Measurements from ENCODE around the gene RUNX1. TPM values are rescaled to one million over a fixed set of nuclear protein-coding genes. Genes with fewer than 3 reads are reported as not detected.

Gene RUNX1
- total and polyA plus RNA-seq, 10 of the 15 experiments (the other 5 are each of a cell fraction or from before 2014, with no cell fraction given) = 0.90 to 15.2 (median 4.1) TPM

GRCh38 chr21:34843562-34843961 lies 205.5 kb downstream of the RUNX1 start:
- no peak for FAIRE-seq
- peaks cover 32% of the 10 kb centered on the region for H3K4me1 ChIP-seq (ENCODE audit: control insufficient read depth, insufficient read depth, low read length)
- SMC1A ChIA-PET (ENCODE audit: uncharacterized antibody, unreplicated experiment) = interaction anchor here (1.4 kb wide), 1 partner anchor 36 kb away, joined by 3 read pairs; no protein-coding TSS in a partner anchor
- 85% methylated on average over 9 of the region's 9 CpGs for WGBS (ENCODE audit: insufficient coverage, insufficient replicate concordance, low lambda C conversion rate, missing lambda C conversion rate)
- H3K36me3 ChIP-seq (ENCODE audit: control insufficient read depth in 2 of 2, insufficient read depth in 2 of 2, low read length in 1 of 2) = no peaks in the 10 kb centered on the region
- TF ChIP-seq REST (IDR thresholded peaks at IDR 0.05; ENCODE audit: low read depth, low read length) (no peak), EP300 (IDR thresholded peaks at IDR 0.05; ENCODE audit: borderline replicate concordance in 1 of 2, control insufficient read depth in 1 of 2, low read depth in 2 of 2, low read length in 2 of 2) (no peak)
- TF ChIP-seq, protein P1, sequence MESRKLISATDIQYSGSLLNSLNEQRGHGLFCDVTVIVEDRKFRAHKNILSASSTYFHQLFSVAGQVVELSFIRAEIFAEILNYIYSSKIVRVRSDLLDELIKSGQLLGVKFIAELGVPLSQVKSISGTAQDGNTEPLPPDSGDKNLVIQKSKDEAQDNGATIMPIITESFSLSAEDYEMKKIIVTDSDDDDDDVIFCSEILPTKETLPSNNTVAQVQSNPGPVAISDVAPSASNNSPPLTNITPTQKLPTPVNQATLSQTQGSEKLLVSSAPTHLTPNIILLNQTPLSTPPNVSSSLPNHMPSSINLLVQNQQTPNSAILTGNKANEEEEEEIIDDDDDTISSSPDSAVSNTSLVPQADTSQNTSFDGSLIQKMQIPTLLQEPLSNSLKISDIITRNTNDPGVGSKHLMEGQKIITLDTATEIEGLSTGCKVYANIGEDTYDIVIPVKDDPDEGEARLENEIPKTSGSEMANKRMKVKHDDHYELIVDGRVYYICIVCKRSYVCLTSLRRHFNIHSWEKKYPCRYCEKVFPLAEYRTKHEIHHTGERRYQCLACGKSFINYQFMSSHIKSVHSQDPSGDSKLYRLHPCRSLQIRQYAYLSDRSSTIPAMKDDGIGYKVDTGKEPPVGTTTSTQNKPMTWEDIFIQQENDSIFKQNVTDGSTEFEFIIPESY (IDR thresholded peaks at IDR 0.05) = no peak
- TF ChIP-seq, protein P2, sequence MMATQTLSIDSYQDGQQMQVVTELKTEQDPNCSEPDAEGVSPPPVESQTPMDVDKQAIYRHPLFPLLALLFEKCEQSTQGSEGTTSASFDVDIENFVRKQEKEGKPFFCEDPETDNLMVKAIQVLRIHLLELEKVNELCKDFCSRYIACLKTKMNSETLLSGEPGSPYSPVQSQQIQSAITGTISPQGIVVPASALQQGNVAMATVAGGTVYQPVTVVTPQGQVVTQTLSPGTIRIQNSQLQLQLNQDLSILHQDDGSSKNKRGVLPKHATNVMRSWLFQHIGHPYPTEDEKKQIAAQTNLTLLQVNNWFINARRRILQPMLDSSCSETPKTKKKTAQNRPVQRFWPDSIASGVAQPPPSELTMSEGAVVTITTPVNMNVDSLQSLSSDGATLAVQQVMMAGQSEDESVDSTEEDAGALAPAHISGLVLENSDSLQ (IDR thresholded peaks at IDR 0.05) = no peak
- in situ Hi-C loops (cut with MboI) = no loop called here
- no TSS peak for BruUV-seq (replicated peaks)
- intact Hi-C loops (cut with micrococcal nuclease; ENCODE audit: unreplicated experiment) = no loop called here
- ATAC-seq = no peak
- H3K9me3 ChIP-seq (replicated peaks; ENCODE audit: control insufficient read depth, insufficient read depth, low read length) = no peaks in the 10 kb centered on the region
- no peaks in the 10 kb centered on the region for H3K27me3 ChIP-seq (replicated peaks in 1 of 2; ENCODE audit: control insufficient read depth in 2 of 2, insufficient read depth in 2 of 2, low read length in 1 of 2)
- no peaks in the 10 kb centered on the region for H3K79me2 ChIP-seq (ENCODE audit: control insufficient read depth, insufficient read depth, low read length)
- H3K27ac ChIP-seq (ENCODE audit: control insufficient read depth, insufficient read depth) = no peak overlapping the region
- RAD21 ChIA-PET (ENCODE audit: unreplicated experiment) = interaction anchor here (0.7 kb wide), 1 partner anchor 24 kb away, joined by 3 read pairs; no protein-coding TSS in a partner anchor
- POLR2A ChIA-PET = interaction anchor here (0.9 kb wide), 1 partner anchor 31 kb away, joined by 4 read pairs; no protein-coding TSS in a partner anchor
- no peak for DNase-seq (ENCODE audit: low read depth, low spot score)
- H3K4me2 ChIP-seq (ENCODE audit: control insufficient read depth, insufficient read depth) = no peak overlapping the region
- H3K9ac ChIP-seq (ENCODE audit: control insufficient read depth, insufficient read depth, low read length) = no peak overlapping the region
- CTCF ChIA-PET = no interaction called here
- H4K20me1 ChIP-seq (ENCODE audit: control insufficient read depth, insufficient read depth) = no peaks in the 10 kb centered on the region; the same call in 1 of the 2 replicates
- no peak overlapping the region for H2AFZ ChIP-seq (ENCODE audit: control insufficient read depth, low read depth, low read length)
- H3K4me3 ChIP-seq = no peak overlapping the region

Measured in GM12878 (cell line).